ENCODE measurements around the gene POLR3K. TPM values are rescaled to one million over a fixed set of nuclear protein-coding genes. Genes with fewer than 3 reads are reported as not detected.
"Not testable (repeated sequence)": the region's sequence is repeated elsewhere in the genome, so short reads cannot be mapped to it uniquely, and the experiment has no call there.

The POLR3K gene
- total RNA-seq, 2 donors from 2014 or later = 8.5 to 23.6 TPM

GRCh38 chr16:50769-51591 lies 2.4 kb downstream of the POLR3K start:
- Histone ChIP-seq H3K4me1 (no peaks in the 10 kb centered on the region), H3K36me3 (no peaks in the 10 kb centered on the region), H3K9me3 (no peaks in the 10 kb centered on the region), H3K27ac (no peak overlapping the region), H3K4me3 (no peak overlapping the region), H3K9ac (ENCODE audit: low read depth in 2 of 2, low read length in 2 of 2) (no peak overlapping the region), H3K27me3 (no peaks in the 10 kb centered on the region)
- DNase-seq = no peak
- TF ChIP-seq, protein P1, sequence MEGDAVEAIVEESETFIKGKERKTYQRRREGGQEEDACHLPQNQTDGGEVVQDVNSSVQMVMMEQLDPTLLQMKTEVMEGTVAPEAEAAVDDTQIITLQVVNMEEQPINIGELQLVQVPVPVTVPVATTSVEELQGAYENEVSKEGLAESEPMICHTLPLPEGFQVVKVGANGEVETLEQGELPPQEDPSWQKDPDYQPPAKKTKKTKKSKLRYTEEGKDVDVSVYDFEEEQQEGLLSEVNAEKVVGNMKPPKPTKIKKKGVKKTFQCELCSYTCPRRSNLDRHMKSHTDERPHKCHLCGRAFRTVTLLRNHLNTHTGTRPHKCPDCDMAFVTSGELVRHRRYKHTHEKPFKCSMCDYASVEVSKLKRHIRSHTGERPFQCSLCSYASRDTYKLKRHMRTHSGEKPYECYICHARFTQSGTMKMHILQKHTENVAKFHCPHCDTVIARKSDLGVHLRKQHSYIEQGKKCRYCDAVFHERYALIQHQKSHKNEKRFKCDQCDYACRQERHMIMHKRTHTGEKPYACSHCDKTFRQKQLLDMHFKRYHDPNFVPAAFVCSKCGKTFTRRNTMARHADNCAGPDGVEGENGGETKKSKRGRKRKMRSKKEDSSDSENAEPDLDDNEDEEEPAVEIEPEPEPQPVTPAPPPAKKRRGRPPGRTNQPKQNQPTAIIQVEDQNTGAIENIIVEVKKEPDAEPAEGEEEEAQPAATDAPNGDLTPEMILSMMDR (IDR thresholded peaks at IDR 0.05) = no peak
- intact Hi-C loops (cut with DNase I) = no loop called here

- intact Hi-C loops (cut with DNase I) = no loop called here
- Histone ChIP-seq H3K36me3 (no peaks in the 10 kb centered on the region), H3K27me3 (no peaks in the 10 kb centered on the region), H3K9ac (ENCODE audit: low read depth in 2 of 2, low read length in 2 of 2) (no peak overlapping the region), H3K4me3 (no peak overlapping the region), H3K27ac (no peak overlapping the region), H3K4me1 (no peaks in the 10 kb centered on the region), H3K9me3 (no peaks in the 10 kb centered on the region)
- TF ChIP-seq, protein P1 (IDR thresholded peaks at IDR 0.05) = no peak
- DNase-seq = no peak
Measured at GRCh38 chr16:47234-47633, 6.2 kb downstream of the POLR3K start.

- H3K27me3 ChIP-seq; H3K27ac ChIP-seq; H3K4me3 ChIP-seq; DNase-seq; H3K9ac ChIP-seq (ENCODE audit: low read depth in 2 of 2, low read length in 2 of 2); intact Hi-C loops (cut with DNase I); H3K4me1 ChIP-seq; H3K36me3 ChIP-seq; H3K9me3 ChIP-seq: not testable (repeated sequence)
Measured at GRCh38 chr16:46510-46909, 6.9 kb downstream of the POLR3K start.

DNA sequence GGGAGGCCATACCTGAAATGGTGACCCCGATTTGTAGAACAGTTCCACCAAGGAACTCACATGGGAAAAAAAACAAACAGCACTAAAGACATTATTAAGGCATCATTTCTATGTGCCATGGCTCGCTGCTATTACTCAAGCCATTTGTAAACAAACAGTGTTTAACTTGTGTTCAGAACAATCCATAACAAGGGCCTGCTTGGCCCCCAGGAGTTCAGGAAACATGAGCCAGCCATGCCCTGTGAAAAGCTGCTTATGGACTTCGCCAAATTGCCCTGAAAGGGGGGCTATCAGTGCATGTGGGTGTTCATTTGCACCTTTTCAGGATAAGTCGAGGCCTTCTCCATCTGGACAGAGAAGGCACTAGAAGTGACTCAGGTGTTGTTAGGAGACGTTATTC lies 8.0 kb downstream of the POLR3K start:
- no peaks in the 10 kb centered on the region for H3K27me3 ChIP-seq
- H3K4me1 ChIP-seq = no peaks in the 10 kb centered on the region
- no peak overlapping the region for H3K27ac ChIP-seq
- intact Hi-C loops (cut with DNase I) = no loop called here
- H3K36me3 ChIP-seq = no peaks in the 10 kb centered on the region
- no peak overlapping the region for H3K9ac ChIP-seq (ENCODE audit: low read depth in 2 of 2, low read length in 2 of 2)
- no peaks in the 10 kb centered on the region for H3K9me3 ChIP-seq
- no peak for DNase-seq
- no peak overlapping the region for H3K4me3 ChIP-seq
- TF ChIP-seq, protein P1 (IDR thresholded peaks at IDR 0.05) = no peak

- no peaks in the 10 kb centered on the region for H3K4me1 ChIP-seq
- no peak overlapping the region for H3K27ac ChIP-seq
- no peak overlapping the region for H3K4me3 ChIP-seq
- H3K9me3 ChIP-seq = no peaks in the 10 kb centered on the region
- no peak overlapping the region for H3K9ac ChIP-seq (ENCODE audit: low read depth in 2 of 2, low read length in 2 of 2)
- H3K27me3 ChIP-seq = no peaks in the 10 kb centered on the region
- no peaks in the 10 kb centered on the region for H3K36me3 ChIP-seq
- TF ChIP-seq, protein P1 (IDR thresholded peaks at IDR 0.05) = no peak
- intact Hi-C loops (cut with DNase I) = no loop called here
- DNase-seq = no peak
Measured at GRCh38 chr16:44655-45054, 8.8 kb downstream of the POLR3K start.

DNA sequence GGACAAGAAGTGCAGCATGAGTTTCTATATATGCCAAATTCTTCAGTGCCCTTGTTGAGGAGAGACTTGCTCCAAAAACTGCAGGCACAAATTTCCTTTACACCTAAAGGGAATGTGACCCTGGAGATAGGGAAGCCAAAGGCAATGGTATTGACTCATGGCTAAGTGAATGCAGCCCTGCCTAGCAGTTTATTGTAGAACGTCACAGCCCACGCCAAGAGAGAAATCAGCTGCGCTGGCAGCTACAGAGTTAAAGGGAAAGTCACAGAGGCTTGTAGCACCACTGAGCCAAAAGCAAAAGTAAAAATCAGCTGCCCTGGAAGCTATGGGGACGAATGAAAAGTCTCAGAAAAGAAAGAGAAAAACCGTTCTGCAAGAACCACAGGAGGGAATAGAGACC lies 10.1 kb downstream of the POLR3K start:
- Histone ChIP-seq H3K27ac (no peak overlapping the region), H3K36me3 (no peaks in the 10 kb centered on the region), H3K4me1 (peaks cover 7% of the 10 kb centered on the region), H3K9me3 (no peaks in the 10 kb centered on the region), H3K4me3 (no peak overlapping the region), H3K27me3 (no peaks in the 10 kb centered on the region), H3K9ac (ENCODE audit: low read depth in 2 of 2, low read length in 2 of 2) (no peak overlapping the region)
- TF ChIP-seq, protein P1 (IDR thresholded peaks at IDR 0.05) = no peak
- no peak for DNase-seq
- intact Hi-C loops (cut with DNase I) = no loop called here
